Coronary artery (tissue), 2 donors: Measurements from ENCODE around the gene SLC34A3.
"Not testable (repeated sequence)": the region's sequence is repeated elsewhere in the genome, so short reads cannot be mapped to it uniquely, and the experiment has no call there.

ENCODE experiments used
- DNase-seq: peaks from one replicate; pipeline ENCODE4 v3.0.0-alpha.2; 2017; ENCODE audit warnings: low spot score
- H3K27ac ChIP-seq, 2 donors: fragments of 200-600 bp; sonication (generic); one replicate each; pipeline ENCODE4 v1.5.1; 2016 to 2019
- H3K4me3 ChIP-seq: fragments of 200-600 bp; sonication (generic); 2 replicates; pipeline ENCODE4 v1.5.1; 2016; ENCODE audit warnings: mild to moderate bottlenecking, moderate library complexity
- TF ChIP-seq, protein P1 (sequence below): fragments of 200-600 bp; sonication (generic); IDR thresholded peaks from one replicate; pipeline ENCODE4 v1.5.1; 2019; ENCODE audit warnings: antibody characterized with exemption

SLC34A3 gene

DNA sequence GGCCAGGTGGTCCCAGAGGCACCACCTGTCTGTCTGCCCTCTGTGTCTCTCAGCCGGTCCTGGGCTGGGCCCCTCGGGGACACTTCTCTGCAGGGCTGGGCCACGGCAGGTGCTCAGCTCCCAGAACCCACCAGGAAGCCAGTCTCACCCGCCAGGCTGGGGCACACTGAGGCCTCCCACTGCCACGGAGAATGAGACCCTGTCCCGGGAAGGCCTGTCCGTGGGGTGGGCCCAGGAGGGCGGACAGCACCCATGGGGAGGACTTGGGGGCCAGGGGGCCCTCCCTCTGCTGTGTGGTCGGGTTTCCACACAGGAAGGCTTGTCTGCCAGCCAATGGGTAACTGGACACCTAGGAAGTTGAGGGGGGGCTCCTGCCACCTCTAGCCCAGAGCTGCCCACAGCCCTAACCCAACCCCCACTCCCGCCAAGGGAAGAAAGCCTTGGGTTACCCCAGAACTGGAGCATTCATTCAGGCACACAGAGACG lies 6.3 kb downstream of the SLC34A3 start:
- TF ChIP-seq, protein P1, sequence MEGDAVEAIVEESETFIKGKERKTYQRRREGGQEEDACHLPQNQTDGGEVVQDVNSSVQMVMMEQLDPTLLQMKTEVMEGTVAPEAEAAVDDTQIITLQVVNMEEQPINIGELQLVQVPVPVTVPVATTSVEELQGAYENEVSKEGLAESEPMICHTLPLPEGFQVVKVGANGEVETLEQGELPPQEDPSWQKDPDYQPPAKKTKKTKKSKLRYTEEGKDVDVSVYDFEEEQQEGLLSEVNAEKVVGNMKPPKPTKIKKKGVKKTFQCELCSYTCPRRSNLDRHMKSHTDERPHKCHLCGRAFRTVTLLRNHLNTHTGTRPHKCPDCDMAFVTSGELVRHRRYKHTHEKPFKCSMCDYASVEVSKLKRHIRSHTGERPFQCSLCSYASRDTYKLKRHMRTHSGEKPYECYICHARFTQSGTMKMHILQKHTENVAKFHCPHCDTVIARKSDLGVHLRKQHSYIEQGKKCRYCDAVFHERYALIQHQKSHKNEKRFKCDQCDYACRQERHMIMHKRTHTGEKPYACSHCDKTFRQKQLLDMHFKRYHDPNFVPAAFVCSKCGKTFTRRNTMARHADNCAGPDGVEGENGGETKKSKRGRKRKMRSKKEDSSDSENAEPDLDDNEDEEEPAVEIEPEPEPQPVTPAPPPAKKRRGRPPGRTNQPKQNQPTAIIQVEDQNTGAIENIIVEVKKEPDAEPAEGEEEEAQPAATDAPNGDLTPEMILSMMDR: no peak
- no peak overlapping the region for H3K27ac ChIP-seq
- peak overlapping the region; percentile 51 for H3K4me3 ChIP-seq
- DNase-seq: no peak

DNA sequence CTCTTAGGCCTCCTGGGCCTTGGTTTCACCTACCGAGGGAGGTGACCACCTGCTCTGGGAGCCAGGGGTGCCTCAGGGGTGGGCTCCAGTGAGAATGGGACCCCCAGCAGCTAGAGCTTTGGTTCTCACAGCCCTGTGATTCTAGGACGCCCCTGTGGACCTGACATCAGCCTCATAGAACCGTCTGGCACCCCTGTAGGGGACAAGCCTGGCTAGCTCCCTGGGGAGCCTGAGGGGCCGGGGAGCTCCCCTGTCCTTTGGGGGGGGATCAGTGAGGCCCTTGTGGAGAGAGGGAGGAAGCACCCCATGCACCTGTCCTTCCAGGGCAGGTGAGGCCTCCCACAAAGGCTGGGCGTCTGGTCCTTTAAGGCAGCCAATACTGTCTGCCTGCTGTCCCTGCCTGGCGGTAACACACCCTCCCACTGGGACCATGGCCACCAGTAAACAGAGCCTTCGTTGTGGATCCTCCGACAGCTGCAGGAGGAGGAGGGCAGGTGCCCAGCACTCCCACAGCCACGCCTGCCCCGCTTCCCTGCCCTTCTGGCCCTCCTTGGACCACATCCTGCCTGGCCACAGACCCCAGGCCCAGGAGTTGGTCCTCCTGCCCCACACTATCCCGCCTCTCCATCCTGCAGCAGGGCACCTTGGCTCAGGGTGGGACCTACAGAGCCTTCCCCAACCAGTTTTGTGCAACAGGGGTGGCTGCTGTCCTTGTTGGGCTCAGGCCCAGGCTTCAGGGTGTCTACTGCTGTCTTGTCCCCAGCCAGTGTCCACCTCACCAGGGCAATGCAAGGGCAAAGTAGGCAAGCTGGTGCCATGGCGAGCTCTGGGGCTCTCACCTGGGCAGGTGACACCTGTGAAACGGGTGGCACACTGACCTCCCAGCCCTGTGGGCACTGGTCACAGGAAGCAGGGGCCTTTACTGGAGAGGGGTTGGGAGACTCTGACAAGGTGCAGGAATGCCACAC lies 7.3 kb downstream of the SLC34A3 start:
- no peak overlapping the region for H3K4me3 ChIP-seq
- no peak for DNase-seq

DNA sequence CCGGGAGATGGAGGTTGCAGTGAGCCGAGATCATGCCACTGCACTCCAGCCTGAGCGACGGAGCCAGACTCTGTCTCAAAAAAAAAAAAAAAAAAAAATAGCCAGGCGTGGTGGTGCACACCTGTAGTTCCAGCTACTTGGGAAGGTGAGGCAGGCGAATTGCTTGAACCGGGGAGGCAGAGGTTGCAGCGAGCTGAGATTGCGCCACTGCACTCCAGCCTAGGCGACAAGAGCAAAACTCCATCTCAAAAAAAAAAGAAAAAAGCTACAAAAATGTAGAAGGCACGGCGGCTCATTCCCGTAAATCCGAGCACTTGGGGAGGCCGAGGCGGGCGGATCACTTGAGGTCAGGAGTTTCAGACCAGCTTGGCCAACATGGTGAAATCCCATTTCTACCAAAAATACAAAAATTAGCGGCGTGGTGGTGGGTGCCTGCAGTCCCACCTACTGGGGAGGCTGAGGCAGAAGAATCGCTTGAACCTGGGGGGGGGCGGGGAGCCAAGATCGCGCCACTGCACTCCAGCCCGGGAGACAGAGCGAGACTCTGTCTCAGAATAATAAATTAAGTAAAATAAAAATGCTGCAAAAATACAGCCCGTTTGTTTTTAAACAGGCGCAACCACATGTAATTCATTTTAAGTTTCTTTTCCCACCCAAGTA lies 9.0 kb downstream of the SLC34A3 start:
- peak overlapping the region; percentile 84 for H3K4me3 ChIP-seq

More for the DNA sequence above, 7.3 kb downstream of the SLC34A3 start:
- H3K27ac ChIP-seq: no peak overlapping the region
- TF ChIP-seq, protein P1: no peak

DNA sequence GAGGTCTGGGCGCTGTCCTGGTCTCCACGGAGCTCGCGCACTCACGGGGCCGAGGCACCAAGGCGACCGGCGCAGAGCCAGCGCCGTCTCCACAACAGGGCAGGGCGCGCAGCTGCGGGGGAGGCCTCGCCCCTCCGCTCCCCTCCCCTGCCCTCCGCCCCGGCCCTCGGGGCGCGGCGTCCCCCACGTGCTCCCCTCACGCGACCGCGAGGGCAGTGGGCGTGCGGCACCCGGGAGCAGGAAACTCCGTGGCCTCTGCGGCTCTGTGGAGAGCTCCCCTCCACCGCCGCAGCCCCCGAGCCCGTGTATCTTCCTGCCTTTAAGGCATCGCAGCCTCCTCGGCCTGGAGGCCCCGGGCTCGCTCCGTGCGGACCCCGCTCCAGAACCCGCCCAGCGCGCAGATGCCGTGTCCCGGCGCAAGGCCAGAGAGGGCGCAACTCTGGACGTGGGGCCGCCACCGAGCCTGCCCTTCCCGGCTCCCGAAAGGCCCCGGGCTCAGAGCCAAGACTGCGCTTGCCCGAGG lies 9.7 kb downstream of the SLC34A3 start:
- TF ChIP-seq, protein P1: no peak
- Histone ChIP-seq H3K27ac (peak overlapping the region; percentile 81 to 100), H3K4me3 (peak overlapping the region; percentile 84)
- peak; percentile 88 for DNase-seq

More for the DNA sequence above, 9.0 kb downstream of the SLC34A3 start:
- peak overlapping the region; percentile 81 to 100 for H3K27ac ChIP-seq
- not testable (repeated sequence) for DNase-seq

DNA sequence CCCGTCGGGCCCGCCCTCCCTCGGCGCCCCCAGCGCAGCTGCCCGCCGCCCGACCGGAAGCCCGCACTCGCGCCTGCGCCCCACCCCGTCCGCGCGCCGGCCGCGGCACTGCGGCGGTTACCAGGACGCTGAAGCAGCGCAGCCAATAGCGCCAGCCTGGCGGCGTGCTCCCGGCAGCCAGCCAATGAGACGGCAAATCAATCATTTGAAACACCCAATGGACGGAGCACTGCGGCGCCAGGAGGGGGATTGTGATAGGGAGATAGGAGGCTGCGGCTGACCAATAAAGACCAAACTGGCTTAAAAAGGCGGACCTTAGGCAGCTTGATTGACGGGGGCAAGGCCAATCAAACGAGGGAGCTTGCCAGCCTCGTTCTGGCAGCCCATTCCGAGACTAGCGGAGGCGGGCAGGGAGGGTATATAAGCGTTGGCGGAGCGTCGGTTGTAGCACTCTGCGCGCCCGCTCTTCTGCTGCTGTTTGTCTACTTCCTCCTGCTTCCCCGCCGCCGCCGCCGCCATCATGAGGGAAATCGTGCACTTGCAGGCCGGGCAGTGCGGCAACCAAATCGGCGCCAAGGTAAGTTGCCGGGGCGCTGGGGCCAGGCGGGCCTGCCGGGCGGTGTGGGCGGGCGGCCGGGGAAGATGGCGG lies 10.3 kb downstream of the SLC34A3 start, which contains the start of gene TUBB4B:
TUBB4B (plus strand) TSS at position 447 of the 649 bp plus-strand sequence; CDS start at position 521, 74 bp downstream.
- DNase-seq: peak; percentile 99
- peak within 1 kb of the TSS; percentile 99 for H3K4me3 ChIP-seq
- TF ChIP-seq, protein P1: no peak
- peak within 1 kb of the TSS; percentile 89 to 100 for H3K27ac ChIP-seq

DNA sequence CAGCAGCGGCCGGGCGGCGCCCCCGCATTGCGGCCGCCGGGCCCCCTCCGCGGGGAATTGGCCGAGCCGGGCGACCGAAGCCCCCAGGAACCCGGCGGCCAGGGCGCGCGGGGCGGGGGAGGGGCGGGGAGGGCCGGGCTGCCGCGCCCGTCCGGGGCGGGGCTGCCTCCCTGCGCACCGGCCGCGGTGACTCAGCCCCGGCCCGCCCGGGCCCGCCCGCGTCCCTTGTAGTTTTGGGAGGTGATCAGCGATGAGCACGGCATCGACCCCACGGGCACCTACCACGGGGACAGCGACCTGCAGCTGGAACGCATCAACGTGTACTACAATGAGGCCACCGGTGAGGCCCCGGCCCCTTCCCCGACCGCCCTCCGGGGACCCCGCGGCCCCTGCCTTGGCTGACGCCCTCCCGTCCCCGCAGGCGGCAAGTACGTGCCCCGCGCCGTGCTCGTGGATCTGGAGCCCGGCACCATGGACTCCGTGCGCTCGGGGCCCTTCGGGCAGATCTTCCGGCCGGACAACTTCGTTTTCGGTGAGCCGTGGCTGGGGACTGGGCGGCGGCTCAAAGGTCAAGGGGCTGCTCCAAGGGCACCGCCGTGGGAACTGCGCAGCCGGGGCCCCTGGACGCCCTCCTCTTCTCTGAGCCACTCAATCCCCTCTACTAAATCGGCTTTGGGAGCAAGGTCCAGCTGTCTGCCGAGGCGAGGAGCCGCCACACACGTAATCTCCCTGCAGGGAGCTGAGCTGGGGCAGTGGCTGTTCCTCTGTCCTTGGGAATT lies 11.0 kb downstream of the SLC34A3 start:
- DNase-seq: no peak

More for the DNA sequence above, 11.0 kb downstream of the SLC34A3 start:
- H3K4me3 ChIP-seq: peak overlapping the region; percentile 99
- peak overlapping the region; percentile 89 to 100 for H3K27ac ChIP-seq
- TF ChIP-seq, protein P1: no peak
